GM23338 (cell line): ENCODE data around the gene FHIT. TPM values are rescaled to one million over a fixed set of nuclear protein-coding genes. Genes with fewer than 3 reads are reported as not detected.

ENCODE experiments used
- ATAC-seq: fragments of 200-7000 bp; cut with Tn5 transposase; 3 replicates; pipeline ENCODE4 v1.9.1; 2020
- DNase-seq: peaks from one replicate; pipeline ENCODE4 v3.0.0-alpha.2; 2015; ENCODE audit warnings: low spot score
- H2AFZ ChIP-seq: fragments of 200-600 bp; sonication (generic); 2 replicates; pipeline ENCODE4 v1.8.0; 2016; ENCODE audit warnings: antibody characterized with exemption, mild to moderate bottlenecking, moderate library complexity
- H3F3A ChIP-seq: fragments of 200-600 bp; sonication (generic); replicated peaks from 2 replicates; pipeline ENCODE4 v1.8.0; 2017; ENCODE audit warnings: antibody characterized with exemption, mixed run types, low read depth
- H3K27ac ChIP-seq: fragments of 200-600 bp; sonication (generic); 2 replicates; pipeline ENCODE4 v1.6.1; 2016; ENCODE audit warnings: low read depth
- H3K27me3 ChIP-seq: fragments of 200-600 bp; sonication (generic); 2 replicates; pipeline ENCODE4 v1.8.0; 2016; ENCODE audit warnings: mild to moderate bottlenecking, mixed run types, moderate library complexity; ENCODE audit not compliant: insufficient read depth
- H3K36me3 ChIP-seq: fragments of 200-600 bp; sonication (generic); 2 replicates; pipeline ENCODE4 v1.8.0; 2016; ENCODE audit warnings: mild to moderate bottlenecking; ENCODE audit not compliant: insufficient read depth
- H3K4me1 ChIP-seq: fragments of 200-600 bp; sonication (generic); 2 replicates; pipeline ENCODE4 v1.8.0; 2016; ENCODE audit warnings: mild to moderate bottlenecking, moderate library complexity; ENCODE audit not compliant: insufficient read depth
- H3K4me2 ChIP-seq: fragments of 200-600 bp; sonication (generic); 2 replicates; pipeline ENCODE4 v1.7.1; 2017; ENCODE audit warnings: mixed run types
- H3K4me3 ChIP-seq: fragments of 200-600 bp; sonication (generic); 2 replicates; pipeline ENCODE4 v1.6.1; 2016; ENCODE audit warnings: mixed run types
- H3K79me2 ChIP-seq: fragments of 200-600 bp; sonication (generic); replicated peaks from 2 replicates; pipeline ENCODE4 v1.8.0; 2017; ENCODE audit warnings: mild to moderate bottlenecking; ENCODE audit not compliant: insufficient read depth
- H3K9me2 ChIP-seq: fragments of 200-600 bp; sonication (generic); 2 replicates; pipeline ENCODE4 v1.8.0; 2017; ENCODE audit not compliant: insufficient read depth
- H4K20me1 ChIP-seq: fragments of 200-600 bp; sonication (generic); replicated peaks from 2 replicates; pipeline ENCODE4 v1.8.0; 2017; ENCODE audit warnings: mild to moderate bottlenecking; ENCODE audit not compliant: insufficient read depth
- H3K27ac Mint-ChIP-seq: 2 replicates; pipeline ENCODE4 v1.8.0; 2020; ENCODE audit warnings: inconsistent platforms, mild to moderate bottlenecking, moderate library complexity, mixed read lengths
- H3K27me3 Mint-ChIP-seq: 3 replicates; pipeline ENCODE4 v1.8.0; 2022; ENCODE audit warnings: low read depth, mild to moderate bottlenecking, moderate library complexity, mixed read lengths, inconsistent platforms; ENCODE audit not compliant: insufficient read depth, poor library complexity
- H3K36me3 Mint-ChIP-seq: 3 replicates; pipeline ENCODE4 v1.8.0; 2021; ENCODE audit warnings: low read depth, mild to moderate bottlenecking, inconsistent platforms, moderate library complexity, mixed read lengths
- H3K4me1 Mint-ChIP-seq: 3 replicates; pipeline ENCODE4 v1.8.0; 2020; ENCODE audit warnings: mild to moderate bottlenecking, inconsistent platforms, mixed read lengths
- H3K4me3 Mint-ChIP-seq: 3 replicates; pipeline ENCODE4 v1.8.0; 2021; ENCODE audit warnings: moderate library complexity, mild to moderate bottlenecking, inconsistent platforms, mixed read lengths
- H3K9me3 Mint-ChIP-seq: 3 replicates; pipeline ENCODE4 v1.8.0; 2020; ENCODE audit warnings: moderate library complexity, mild to moderate bottlenecking, inconsistent platforms, mixed read lengths
- CTCF ChIP-seq, 2 experiments: fragments of 200-600 bp in 1 of 2; sonication (generic) in 1 of 2; conservative IDR thresholded peaks; 2 replicates each; pipeline versions ENCODE4 v1.5.1 to v1.6.1; 2016 to 2017; ENCODE audit warnings: antibody characterized with exemption in 2 of 2, low read depth in 2 of 2, mild to moderate bottlenecking in 2 of 2, moderate library complexity in 1 of 2
- ETS1 ChIP-seq: IDR thresholded peaks from 2 replicates; pipeline ENCODE4 v1.6.1; 2016; ENCODE audit warnings: antibody characterized with exemption
- EZH2 ChIP-seq: fragments of 200-600 bp; sonication (generic); IDR thresholded peaks from one replicate; pipeline ENCODE4 v1.8.0; 2017; ENCODE audit warnings: antibody characterized with exemption, mild to moderate bottlenecking, low read depth; ENCODE audit not compliant: unreplicated experiment
- NANOG ChIP-seq: IDR thresholded peaks from 2 replicates; pipeline ENCODE4 v1.6.1; 2016; ENCODE audit warnings: antibody characterized with exemption, borderline replicate concordance
- POLR2AphosphoS5 ChIP-seq: IDR thresholded peaks from 2 replicates; pipeline ENCODE4 v1.6.1; 2016; ENCODE audit warnings: antibody characterized with exemption, low read depth
- REST ChIP-seq: IDR thresholded peaks from one replicate; pipeline ENCODE4 v1.6.1; 2018; ENCODE audit warnings: antibody characterized with exemption; ENCODE audit not compliant: unreplicated experiment
- STAT1 ChIP-seq: IDR thresholded peaks from one replicate; pipeline ENCODE4 v1.6.1; 2016; ENCODE audit warnings: antibody characterized with exemption; ENCODE audit not compliant: unreplicated experiment
- ZNF114 ChIP-seq: fragments of 250-450 bp; sonication (Bioruptor Pico); IDR thresholded peaks from 2 replicates; pipeline ENCODE4 v1.5.0; 2020; ENCODE audit warnings: mild to moderate bottlenecking, moderate library complexity
- ZNF331 ChIP-seq: fragments of 250-450 bp; sonication (Bioruptor Pico); IDR thresholded peaks from 2 replicates; pipeline ENCODE4 v1.5.0; 2020; ENCODE audit warnings: low read depth, mild to moderate bottlenecking, moderate library complexity
- ZNF462 ChIP-seq: fragments of 250-450 bp; sonication (Bioruptor Pico); IDR thresholded peaks from 2 replicates; pipeline ENCODE4 v1.5.0; 2020; ENCODE audit warnings: mild to moderate bottlenecking, moderate library complexity
- polyA plus RNA-seq: library from polyadenylated mRNA; unstranded; fragments of >200 nt; fragmentation: Nextera tagmentation; extraction: Ambion mirVana; gene quantifications from 2 replicates; pipeline ENCODE4 v1.2.1, GENCODE V29; 2016
- total RNA-seq: library from RNA; depleted of rRNA; stranded (reverse); fragments of >200 nt; shearing (Covaris generic); gene quantifications from 2 replicates; pipeline ENCODE4 v1.2.3, GENCODE V29; 2014

FHIT gene
- total and polyA plus RNA-seq, 2 experiments from 2014 or later = 3.0 to 8.3 TPM

GRCh38 chr3:60160822-60161748 is 1090.2 kb downstream of the FHIT start:
- no peaks in the 10 kb centered on the region for H4K20me1 ChIP-seq
- DNase-seq (no peak), ATAC-seq (no peak)
- H3K4me1 ChIP-seq = no peaks in the 10 kb centered on the region
- Mint-ChIP-seq H3K27ac (no peak overlapping the region), H3K36me3 (no peaks in the 10 kb centered on the region), H3K27me3 (no peaks in the 10 kb centered on the region), H3K9me3 (no peaks in the 10 kb centered on the region), H3K4me1 (no peaks in the 10 kb centered on the region), H3K4me3 (no peak overlapping the region)
- H3K27me3 ChIP-seq = no peaks in the 10 kb centered on the region
- no peaks in the 10 kb centered on the region for H3K79me2 ChIP-seq
- peaks cover 6% of the 10 kb centered on the region; the same call in 1 of the 2 replicates for H3K9me2 ChIP-seq
- no peak overlapping the region for H3K4me2 ChIP-seq
- H3F3A ChIP-seq = no peaks in the 10 kb centered on the region
- no peaks in the 10 kb centered on the region for H3K36me3 ChIP-seq
- TF ChIP-seq POLR2AphosphoS5 = no peak
- TF ChIP-seq ZNF331 (CRISPR knock-in tag) = no peak
- TF ChIP-seq ZNF462 (CRISPR knock-in tag) = no peak
- TF ChIP-seq CTCF (conservative IDR thresholded peaks at IDR 0.05; ENCODE audit: low read depth in 2 of 2) = no peak
- no peak for TF ChIP-seq REST
- TF ChIP-seq NANOG = no peak
- no peak for TF ChIP-seq ZNF114 (CRISPR knock-in tag)
- TF ChIP-seq STAT1 = no peak
- no peak for TF ChIP-seq EZH2
- no peak for TF ChIP-seq ETS1
- no peak overlapping the region for H3K4me3 ChIP-seq
- no peak overlapping the region for H2AFZ ChIP-seq
- no peak overlapping the region for H3K27ac ChIP-seq
